ENCODE data around the gene AMN1. TPM values are rescaled to one million over a fixed set of nuclear protein-coding genes. Genes with fewer than 3 reads are reported as not detected.

Gene AMN1
- total and polyA plus RNA-seq, 2 of the 4 experiments (the other 2 are of a cell fraction), result 3.4 to 5.2 TPM

DNA sequence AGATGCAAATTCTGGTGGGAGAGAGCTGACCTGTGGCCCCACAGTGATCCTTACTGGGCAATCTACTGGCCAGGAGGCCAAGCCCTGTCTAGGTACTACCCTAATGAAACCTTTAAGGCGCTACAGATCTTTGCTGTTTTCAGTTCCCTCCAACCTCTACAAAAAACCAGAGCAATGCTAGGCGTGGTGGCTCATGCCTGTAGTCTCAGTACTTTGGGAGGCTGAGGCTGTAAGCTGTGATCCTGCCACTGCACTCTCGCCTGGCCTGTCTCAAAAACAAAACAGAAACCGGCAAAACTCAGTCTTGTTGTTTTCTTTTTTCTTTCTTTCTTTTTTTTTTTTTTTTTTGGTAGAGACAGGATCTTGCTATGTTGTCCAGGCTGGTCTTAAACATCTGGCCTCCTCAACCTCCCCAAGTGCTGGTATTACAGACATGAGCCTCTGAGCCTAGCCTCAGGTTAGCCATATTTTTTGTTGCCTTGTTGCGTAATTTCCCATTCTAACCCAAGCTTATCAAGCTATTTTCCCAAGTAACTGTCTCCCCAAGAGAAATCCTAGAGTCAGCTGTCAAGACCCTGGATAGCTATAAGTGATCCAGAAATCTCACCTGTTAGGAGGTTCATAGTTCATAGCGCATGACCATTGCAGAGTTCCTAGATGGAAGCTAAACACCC lies 66.5 kb downstream of the AMN1 start:
- Histone ChIP-seq H3K36me3 (ENCODE audit: control insufficient read depth, insufficient read depth, low read length) (no peaks in the 10 kb centered on the region), H3K14ac (replicated peaks; ENCODE audit: low read depth, low read length) (no peak overlapping the region), H3K4me1 (ENCODE audit: control insufficient read depth, insufficient read depth, low read length) (peaks cover 2% of the 10 kb centered on the region), H2AK5ac (ENCODE audit: low read depth, low read length) (no peak overlapping the region), H2AK9ac (replicated peaks; ENCODE audit: low read depth, low read length, poor library complexity) (no peak overlapping the region), H2AFZ (replicated peaks; ENCODE audit: low read length, poor library complexity) (no peak overlapping the region), H4K20me1 (ENCODE audit: insufficient read depth, low read length) (no peaks in the 10 kb centered on the region), H3K4ac (ENCODE audit: low read depth, low read length) (no peak overlapping the region), H3K27me3 (ENCODE audit: control insufficient read depth, insufficient read depth, low read length) (no peaks in the 10 kb centered on the region), H3K18ac (ENCODE audit: low read depth, low read length) (no peak overlapping the region), H4K91ac (ENCODE audit: insufficient read depth, low read depth, low read length) (no peak overlapping the region), H4K5ac (ENCODE audit: low read depth, low read length) (no peak overlapping the region), H2BK5ac (ENCODE audit: low read depth, low read length, poor library complexity, severe bottlenecking) (no peak overlapping the region), H3K79me1 (ENCODE audit: low read depth in 1 of 2, low read length in 2 of 2) (peaks cover 0 to 5% of the 10 kb centered on the region in 2 experiments; a peak in 2 of 4 replicates), H3K56ac (ENCODE audit: extremely low read depth, insufficient read depth, low read length) (no peak overlapping the region), H3K23ac (ENCODE audit: low read depth, low read length) (no peak overlapping the region), H3K9me3 (ENCODE audit: control insufficient read depth, insufficient read depth, low read length) (peaks cover 2% of the 10 kb centered on the region; the same call in 1 of the 2 replicates), H3K27ac (ENCODE audit: insufficient read depth, low read length) (no peak overlapping the region), H2BK20ac (ENCODE audit: low read depth, low read length) (no peak overlapping the region), H2BK15ac (ENCODE audit: low read depth, low read length) (no peak overlapping the region), H3K4me3 (ENCODE audit: insufficient read depth, low read depth, low read length) (no peak overlapping the region), H3K4me2 (ENCODE audit: low read depth, low read length) (no peak overlapping the region), H3K9me1 (ENCODE audit: insufficient read depth, low read length) (no peaks in the 10 kb centered on the region; the same call in 1 of the 2 replicates), H2BK120ac (ENCODE audit: low read depth, low read length) (no peak overlapping the region), H4K8ac (ENCODE audit: low read depth in 2 of 2, low read length in 2 of 2) (no peak overlapping the region), H3K9ac (ENCODE audit: low read depth, low read length) (no peak overlapping the region)
- peak; percentile 76 for TF ChIP-seq CEBPB (IDR thresholded peaks at IDR 0.05; ENCODE audit: low read depth, low read length)
- TF ChIP-seq MAFK (IDR thresholded peaks at IDR 0.05; ENCODE audit: low read depth, low read length), result no peak
- intact Hi-C loops (cut with micrococcal nuclease), result no loop called here
- dilution Hi-C loops (cut with HindIII; ENCODE audit: low sequenced_read_pairs, unreplicated experiment), result no loop called here
- ATAC-seq (ENCODE audit: low read depth) (no peak), DNase-seq (no peak)
- POLR2A ChIA-PET (ENCODE audit: unreplicated experiment), result no interaction called here
- no CpG with 5 or more reads among the region's 6 CpGs for WGBS, 2 experiments (ENCODE audit: extremely low coverage in 2 of 2, insufficient read length in 1 of 2)
- BruUV-seq (replicated peaks), result no TSS peak
- CTCF ChIA-PET, result interaction anchor here (0.7 kb wide), 2 partner anchors 9 to 21 kb away, joined by 3 read pairs; no protein-coding TSS in a partner anchor
- in situ Hi-C loops (cut with MboI; ENCODE audit: low sequenced_read_pairs), result loop anchor here (25.0 kb wide), 2 partner anchors 400 to 1025 kb away; partner anchors contain the start of gene DNM1L
